ENCODE data around the gene MAST1.

MAST1 gene

DNA sequence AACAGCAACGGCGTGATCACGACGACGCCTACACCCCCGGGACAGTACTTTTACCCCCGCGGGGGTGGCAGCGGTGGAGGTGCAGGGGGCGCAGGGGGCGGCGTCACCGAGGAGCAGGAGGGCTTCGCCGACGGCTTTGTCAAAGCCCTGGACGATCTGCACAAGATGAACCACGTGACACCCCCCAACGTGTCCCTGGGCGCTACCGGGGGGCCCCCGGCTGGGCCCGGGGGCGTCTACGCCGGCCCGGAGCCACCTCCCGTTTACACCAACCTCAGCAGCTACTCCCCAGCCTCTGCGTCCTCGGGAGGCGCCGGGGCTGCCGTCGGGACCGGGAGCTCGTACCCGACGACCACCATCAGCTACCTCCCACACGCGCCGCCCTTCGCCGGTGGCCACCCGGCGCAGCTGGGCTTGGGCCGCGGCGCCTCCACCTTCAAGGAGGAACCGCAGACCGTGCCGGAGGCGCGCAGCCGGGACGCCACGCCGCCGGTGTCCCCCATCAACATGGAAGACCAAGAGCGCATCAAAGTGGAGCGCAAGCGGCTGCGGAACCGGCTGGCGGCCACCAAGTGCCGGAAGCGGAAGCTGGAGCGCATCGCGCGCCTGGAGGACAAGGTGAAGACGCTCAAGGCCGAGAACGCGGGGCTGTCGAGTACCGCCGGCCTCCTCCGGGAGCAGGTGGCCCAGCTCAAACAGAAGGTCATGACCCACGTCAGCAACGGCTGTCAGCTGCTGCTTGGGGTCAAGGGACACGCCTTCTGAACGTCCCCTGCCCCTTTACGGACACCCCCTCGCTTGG lies 46.1 kb upstream of the MAST1 start:
- Histone ChIP-seq H3K9me3 (ENCODE audit: control insufficient read depth, low read length) (no peaks in the 10 kb centered on the region), H3K4ac (ENCODE audit: low read depth in 1 of 2, low read length in 2 of 2) (peak overlapping the region; percentile 84 to 89), H2BK5ac (ENCODE audit: low read depth, low read length, poor library complexity, severe bottlenecking) (peak overlapping the region; percentile 93), H3K27ac (ENCODE audit: low read length, poor library complexity, severe bottlenecking) (peak overlapping the region; percentile 85), H2AFZ (ENCODE audit: low read depth, low read length) (no peak overlapping the region), H4K8ac (ENCODE audit: low read length) (peak overlapping the region; percentile 33), H3K4me2 (ENCODE audit: low read length, poor library complexity, severe bottlenecking) (peak overlapping the region; percentile 95), H2BK12ac (ENCODE audit: low read length in 2 of 2) (peak overlapping the region in 1 of 2 experiments; percentile 90), H3K36me3 (ENCODE audit: control insufficient read depth in 1 of 2, insufficient read depth in 2 of 2, low read depth in 1 of 2, low read length in 2 of 2) (peaks cover 0 to 8% of the 10 kb centered on the region in 2 experiments), H4K91ac (ENCODE audit: low read length) (peak overlapping the region; percentile 67), H3K79me1 (replicated peaks; ENCODE audit: low read length, poor library complexity, severe bottlenecking) (no peaks in the 10 kb centered on the region), H3K4me3 (ENCODE audit: insufficient read depth in 1 of 2, low read depth in 1 of 2, low read length in 2 of 2) (peak overlapping the region; percentile 86 to 99), H3K27me3 (ENCODE audit: control insufficient read depth in 1 of 2, insufficient read depth in 1 of 2, low read length in 2 of 2) (no peaks in the 10 kb centered on the region), H3K18ac (ENCODE audit: low read depth in 1 of 2, low read length in 2 of 2) (peak overlapping the region; percentile 97 to 99), H2BK120ac (ENCODE audit: low read depth, low read length) (no peak overlapping the region), H3K4me1 (ENCODE audit: control insufficient read depth, insufficient read depth, low read depth, low read length) (peaks cover 38% of the 10 kb centered on the region), H2BK15ac (ENCODE audit: low read depth, poor library complexity, severe bottlenecking) (peak overlapping the region; percentile 87), H3K9ac (ENCODE audit: low read length) (peak overlapping the region; percentile 99), H3K23ac (ENCODE audit: low read length in 2 of 2) (peak overlapping the region; percentile 82 to 98), H3K14ac (ENCODE audit: low read length in 2 of 2) (peak overlapping the region in 1 of 2 experiments; percentile 100), H2AK5ac (ENCODE audit: low read length, severe bottlenecking) (peak overlapping the region; percentile 26)
- DNase-seq = peak; percentile 55
- under 1% methylated on average over 53 of the region's 84 CpGs for WGBS

DNA sequence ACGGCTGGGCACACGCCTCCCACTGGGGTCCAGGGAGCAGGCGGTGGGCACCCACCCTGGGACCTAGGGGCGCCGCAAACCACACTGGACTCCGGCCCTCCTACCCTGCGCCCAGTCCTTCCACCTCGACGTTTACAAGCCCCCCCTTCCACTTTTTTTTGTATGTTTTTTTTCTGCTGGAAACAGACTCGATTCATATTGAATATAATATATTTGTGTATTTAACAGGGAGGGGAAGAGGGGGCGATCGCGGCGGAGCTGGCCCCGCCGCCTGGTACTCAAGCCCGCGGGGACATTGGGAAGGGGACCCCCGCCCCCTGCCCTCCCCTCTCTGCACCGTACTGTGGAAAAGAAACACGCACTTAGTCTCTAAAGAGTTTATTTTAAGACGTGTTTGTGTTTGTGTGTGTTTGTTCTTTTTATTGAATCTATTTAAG lies 45.4 kb upstream of the MAST1 start:
- peak overlapping the region in 1 of 2 experiments; percentile 98 for H3K23ac ChIP-seq (ENCODE audit: low read length in 2 of 2)
- H4K91ac ChIP-seq (ENCODE audit: low read length) = peak overlapping the region; percentile 30
- peak overlapping the region; percentile 86 to 99 for H3K4me3 ChIP-seq (ENCODE audit: insufficient read depth in 1 of 2, low read depth in 1 of 2, low read length in 2 of 2)
- peak overlapping the region; percentile 16 for H4K8ac ChIP-seq (ENCODE audit: low read length)
- peak overlapping the region; percentile 26 for H2AK5ac ChIP-seq (ENCODE audit: low read length, severe bottlenecking)
- H3K79me1 ChIP-seq (replicated peaks; ENCODE audit: low read length, poor library complexity, severe bottlenecking) = no peaks in the 10 kb centered on the region
- no peaks in the 10 kb centered on the region for H3K9me3 ChIP-seq (ENCODE audit: control insufficient read depth, low read length)
- H3K9ac ChIP-seq (ENCODE audit: low read length) = peak overlapping the region; percentile 99
- H2BK120ac ChIP-seq (ENCODE audit: low read depth, low read length) = peak overlapping the region; percentile 8
- no peaks in the 10 kb centered on the region for H3K27me3 ChIP-seq (ENCODE audit: control insufficient read depth in 1 of 2, insufficient read depth in 1 of 2, low read length in 2 of 2)
- peaks cover 38% of the 10 kb centered on the region for H3K4me1 ChIP-seq (ENCODE audit: control insufficient read depth, insufficient read depth, low read depth, low read length)
- peak overlapping the region; percentile 93 for H2BK5ac ChIP-seq (ENCODE audit: low read depth, low read length, poor library complexity, severe bottlenecking)
- H3K36me3 ChIP-seq (ENCODE audit: control insufficient read depth in 1 of 2, insufficient read depth in 2 of 2, low read depth in 1 of 2, low read length in 2 of 2) = peaks cover 0 to 10% of the 10 kb centered on the region in 2 experiments
- no peak overlapping the region for H2AFZ ChIP-seq (ENCODE audit: low read depth, low read length)
- H3K18ac ChIP-seq (ENCODE audit: low read depth in 1 of 2, low read length in 2 of 2) = peak overlapping the region; percentile 97 to 99
- 0% methylated on average over 11 of the region's 22 CpGs for WGBS
- peak overlapping the region; percentile 83 for H3K27ac ChIP-seq (ENCODE audit: low read length, poor library complexity, severe bottlenecking)
- peak overlapping the region; percentile 95 for H3K4me2 ChIP-seq (ENCODE audit: low read length, poor library complexity, severe bottlenecking)
- peak overlapping the region in 1 of 2 experiments; percentile 75 for H3K4ac ChIP-seq (ENCODE audit: low read depth in 1 of 2, low read length in 2 of 2)
- no peak for DNase-seq
- H2BK12ac ChIP-seq (ENCODE audit: low read length in 2 of 2) = peak overlapping the region in 1 of 2 experiments; percentile 45
- H2BK15ac ChIP-seq (ENCODE audit: low read depth, poor library complexity, severe bottlenecking) = no peak overlapping the region
- H3K14ac ChIP-seq (ENCODE audit: low read length in 2 of 2) = peak overlapping the region; percentile 9 to 100

GRCh38 chr19:12793290-12794195 lies 44.8 kb upstream of the MAST1 start:
- H3K4me3 ChIP-seq (ENCODE audit: insufficient read depth in 1 of 2, low read depth in 1 of 2, low read length in 2 of 2) = peak overlapping the region; percentile 67 to 99
- peak overlapping the region; percentile 45 to 72 for H2BK12ac ChIP-seq (ENCODE audit: low read length in 2 of 2)
- H3K9ac ChIP-seq (ENCODE audit: low read length) = peak overlapping the region; percentile 99
- peak overlapping the region; percentile 96 to 99 for H3K18ac ChIP-seq (ENCODE audit: low read depth in 1 of 2, low read length in 2 of 2)
- peak; percentile 95 for DNase-seq
- H2BK120ac ChIP-seq (ENCODE audit: low read depth, low read length) = peak overlapping the region; percentile 97
- no peak overlapping the region for H3K14ac ChIP-seq (ENCODE audit: low read length in 2 of 2)
- no peak overlapping the region for H2AK5ac ChIP-seq (ENCODE audit: low read length, severe bottlenecking)
- no peak overlapping the region for H3K23ac ChIP-seq (ENCODE audit: low read length in 2 of 2)
- peak overlapping the region; percentile 97 for H2BK15ac ChIP-seq (ENCODE audit: low read depth, poor library complexity, severe bottlenecking)
- under 1% methylated on average over 68 of the region's 81 CpGs for WGBS
- H3K9me3 ChIP-seq (ENCODE audit: control insufficient read depth, low read length) = no peaks in the 10 kb centered on the region
- H3K4ac ChIP-seq (ENCODE audit: low read depth in 1 of 2, low read length in 2 of 2) = peak overlapping the region; percentile 92 to 94
- peak overlapping the region; percentile 74 for H2BK5ac ChIP-seq (ENCODE audit: low read depth, low read length, poor library complexity, severe bottlenecking)
- H3K4me1 ChIP-seq (ENCODE audit: control insufficient read depth, insufficient read depth, low read depth, low read length) = peaks cover 35% of the 10 kb centered on the region
- H4K91ac ChIP-seq (ENCODE audit: low read length) = peak overlapping the region; percentile 96
- peak overlapping the region; percentile 83 for H3K27ac ChIP-seq (ENCODE audit: low read length, poor library complexity, severe bottlenecking)
- no peak overlapping the region for H2AFZ ChIP-seq (ENCODE audit: low read depth, low read length)
- no peaks in the 10 kb centered on the region for H3K27me3 ChIP-seq (ENCODE audit: control insufficient read depth in 1 of 2, insufficient read depth in 1 of 2, low read length in 2 of 2)
- peak overlapping the region; percentile 67 for H4K8ac ChIP-seq (ENCODE audit: low read length)
- peaks cover under 1 to 10% of the 10 kb centered on the region in 2 experiments for H3K36me3 ChIP-seq (ENCODE audit: control insufficient read depth in 1 of 2, insufficient read depth in 2 of 2, low read depth in 1 of 2, low read length in 2 of 2)
- H3K4me2 ChIP-seq (ENCODE audit: low read length, poor library complexity, severe bottlenecking) = peak overlapping the region; percentile 95
- no peaks in the 10 kb centered on the region for H3K79me1 ChIP-seq (replicated peaks; ENCODE audit: low read length, poor library complexity, severe bottlenecking)
